HepG2 (cell line): ENCODE results near the gene ZNF853. TPM values are rescaled to one million over a fixed set of nuclear protein-coding genes. Genes with fewer than 3 reads are reported as not detected.

Experiments
- ATAC-seq: fragments of 200-7000 bp; cut with Tn5 transposase; 3 replicates; pipeline ENCODE4 v1.9.1; 2020; ENCODE audit warnings: mild to moderate bottlenecking, moderate library complexity
- BruUV-seq: library from RNA; stranded (reverse); fragments of 400-500 nt; replicated peaks from 2 replicates; lab custom pipeline; 2021; lab: Mats Ljungman, UMichigan
- CTCF ChIA-PET: fragments of 300-600 bp; formaldehyde crosslinking; extraction: SDS; loops from one replicate; lab custom pipeline; 2021; ENCODE audit warnings: low total read pairs, inconsistent platforms, low intra/inter-chr PET ratio; lab: Yijun Ruan, JAX
- POLR2A ChIA-PET: fragments of 350-600 bp; sonication (Branson Sonifier 250); formaldehyde crosslinking; loops from one replicate; lab custom pipeline; 2020; ENCODE audit warnings: antibody characterized with exemption, inconsistent platforms; lab: Yijun Ruan, JAX
- DNase-seq: peaks from one replicate; pipeline ENCODE4 v3.0.0-alpha.2; 2015; ENCODE audit warnings: low spot score
- FAIRE-seq: peaks from 3 replicates; lab custom pipeline; 2011; peaks lifted over from hg19 to GRCh38; lab: Jason Lieb, UNC
- H2AFZ ChIP-seq: one replicate; pipeline ENCODE4 v1.6.1; 2011; ENCODE audit warnings: low read length, inconsistent platforms
- H3K27ac ChIP-seq: fragments of 300-600 bp; 3 replicates; pipeline ENCODE4 v1.8.0; 2011; ENCODE audit warnings: mixed run types, mild to moderate bottlenecking, mixed read lengths, low read length, inconsistent platforms; ENCODE audit not compliant: insufficient read depth; ENCODE audit errors: extremely low read length
- H3K27me3 ChIP-seq, 2 experiments: fragments of 200-600 bp in 1 of 2; 2 replicates in 1 of 2; 3 replicates in 1 of 2; pipeline versions ENCODE4 v1.6.0 to v1.8.0; 2011; ENCODE audit warnings: low read length in 2 of 2, mild to moderate bottlenecking in 2 of 2, moderate library complexity in 2 of 2, inconsistent platforms in 1 of 2; ENCODE audit not compliant: insufficient read depth in 2 of 2, control insufficient read depth in 1 of 2
- H3K36me3 ChIP-seq, 2 experiments: fragments of 200-600 bp in 1 of 2; replicated peaks in 1 of 2; 2 replicates in 1 of 2; 3 replicates in 1 of 2; pipeline versions ENCODE4 v1.5.1 to v1.8.0; 2011; ENCODE audit warnings: low read length in 2 of 2, inconsistent platforms in 1 of 2; ENCODE audit not compliant: insufficient read depth in 2 of 2, control insufficient read depth in 1 of 2
- H3K4me1 ChIP-seq: 2 replicates; pipeline ENCODE4 v1.5.1; 2012; ENCODE audit warnings: low read length, inconsistent platforms; ENCODE audit not compliant: insufficient read depth
- H3K4me2 ChIP-seq: 2 replicates; pipeline ENCODE4 v1.6.0; 2011; ENCODE audit warnings: low read depth, low read length, inconsistent platforms
- H3K4me3 ChIP-seq, 3 experiments: fragments of 200-600 bp in 1 of 3; sonication (generic), shearing (Covaris generic) in 1 of 3; replicated peaks in 1 of 3; 2 replicates each; pipeline ENCODE4 v1.5.1; 2011 to 2016; ENCODE audit warnings: low read length in 3 of 3, inconsistent platforms in 2 of 3, low read depth in 2 of 3, mild to moderate bottlenecking in 2 of 3, control low read depth in 1 of 3, mixed read lengths in 1 of 3; ENCODE audit not compliant: insufficient read depth in 1 of 3
- H3K79me2 ChIP-seq: one replicate; pipeline ENCODE4 v1.6.1; 2011; ENCODE audit warnings: low read length, inconsistent platforms; ENCODE audit not compliant: insufficient read depth
- H3K9ac ChIP-seq: 2 replicates; pipeline ENCODE4 v1.6.0; 2011; ENCODE audit warnings: mild to moderate bottlenecking, low read depth, low read length, inconsistent platforms; ENCODE audit not compliant: insufficient read depth
- H3K9me3 ChIP-seq: 2 replicates; pipeline ENCODE4 v1.5.1; 2012; ENCODE audit warnings: mild to moderate bottlenecking, low read length
- H4K20me1 ChIP-seq: 2 replicates; pipeline ENCODE4 v1.6.0; 2011; ENCODE audit warnings: inconsistent platforms, mild to moderate bottlenecking, low read length, moderate library complexity; ENCODE audit not compliant: insufficient read depth
- CSRNP1 ChIP-seq: sonication (generic); formaldehyde crosslinking; IDR thresholded peaks from 2 replicates; pipeline ENCODE4 v1.8.1; 2023; ENCODE audit warnings: mild to moderate bottlenecking, missing genetic modification reagents
- HIC2 ChIP-seq: sonication (generic); formaldehyde crosslinking; IDR thresholded peaks from 2 replicates; pipeline ENCODE4 v1.9.0; 2022; ENCODE audit warnings: low read depth, missing genetic modification reagents
- HINFP ChIP-seq: sonication (generic); formaldehyde crosslinking; IDR thresholded peaks from 2 replicates; pipeline ENCODE4 v1.4.0; 2020; ENCODE audit warnings: low read depth, mild to moderate bottlenecking, missing genetic modification reagents
- IRF9 ChIP-seq: sonication (generic); formaldehyde crosslinking; IDR thresholded peaks from 2 replicates; pipeline ENCODE4 v1.8.0; 2022; ENCODE audit warnings: missing genetic modification reagents, mild to moderate bottlenecking, borderline replicate concordance
- SMYD3 ChIP-seq: sonication (generic); formaldehyde crosslinking; IDR thresholded peaks from 2 replicates; pipeline ENCODE4 v1.8.1; 2023; ENCODE audit warnings: mild to moderate bottlenecking, missing genetic modification reagents
- SP5 ChIP-seq: IDR thresholded peaks from 2 replicates; pipeline ENCODE4 v1.6.1; 2016; ENCODE audit warnings: low read depth, borderline replicate concordance
- TAF1 ChIP-seq: sonication (generic); formaldehyde crosslinking; IDR thresholded peaks from 2 replicates; pipeline ENCODE4 v1.4.0; 2020; ENCODE audit warnings: missing genetic modification reagents
- ZMYM2 ChIP-seq: sonication (generic); formaldehyde crosslinking; IDR thresholded peaks from 2 replicates; pipeline ENCODE4 v1.8.0; 2022; ENCODE audit warnings: mild to moderate bottlenecking, missing genetic modification reagents
- ZNF256 ChIP-seq: sonication (generic); formaldehyde crosslinking; conservative IDR thresholded peaks from 2 replicates; pipeline ENCODE4 v1.4.0; 2020; ENCODE audit warnings: missing genetic modification reagents
- WGBS: methylation state at CpG from one replicate; pipeline ENCODE4 v1.1.6; 2017; ENCODE audit warnings: low lambda C conversion rate; 5-methylcytosine and 5-hydroxymethylcytosine counted together
- in situ Hi-C: cut with HindIII; loops from 2 replicates; pipeline ENCODE4 v1.10.0; 2017; ENCODE audit warnings: low pct_unique_long_range_greater_than_20kb; ENCODE audit not compliant: extremely low pct_ligation_motif_present
- intact Hi-C: fragments of 100-400 bp; cut with micrococcal nuclease; formaldehyde crosslinking; loops from one replicate; pipeline ENCODE4 v1.10.0; 2022; ENCODE audit not compliant: unreplicated experiment
- polyA plus RNA-seq, 8 experiments: library from polyadenylated mRNA; depleted of rRNA in 3 of 8; stranded (reverse) in 7 of 8; unstranded in 1 of 8; fragments of >200 nt; fragmentation: Illumina TruSeq in 4 of 8; extraction: Trizol in 4 of 8; gene quantifications; 2 replicates each; pipeline versions ENCODE4 v1.2.1 to v1.2.3, GENCODE V29; 2011 to 2016; ENCODE audit warnings: low read depth in 4 of 8, missing spikeins in 1 of 8, mixed read lengths in 1 of 8; ENCODE audit not compliant: insufficient read depth in 1 of 8
- total RNA-seq, 5 experiments: library from RNA; depleted of rRNA; stranded (reverse); fragments of >200 nt; fragmentation: Illumina TruSeq; extraction: Trizol; gene quantifications; 2 replicates each; pipeline ENCODE4 v1.2.3, GENCODE V29; 2016; ENCODE audit warnings: low read depth in 1 of 5

Gene ZNF853
- total and polyA plus RNA-seq, 2 of the 13 experiments (the other 11 are each of a cell fraction or from before 2014, with no cell fraction given): 2.1 to 6.2 TPM

- no peak overlapping the region for H2AFZ ChIP-seq
- FAIRE-seq (no peak), DNase-seq (no peak), ATAC-seq (no peak)
- intact Hi-C loops (no loop called here), in situ Hi-C loops (no loop called here)
- ChIA-PET POLR2A (no interaction called here), CTCF (no interaction called here)
- no peak overlapping the region for H3K27ac ChIP-seq
- no peaks in the 10 kb centered on the region for H3K27me3 ChIP-seq
- H3K36me3 ChIP-seq: peaks cover 20 to 49% of the 10 kb centered on the region in 2 experiments; a peak in 4 of 5 replicates
- H3K79me2 ChIP-seq: no peaks in the 10 kb centered on the region
- no peak for TF ChIP-seq CSRNP1 (CRISPR knock-in tag)
- no peak for TF ChIP-seq IRF9 (CRISPR knock-in tag)
- TF ChIP-seq ZMYM2 (CRISPR knock-in tag): no peak
- TF ChIP-seq ZNF256 (CRISPR knock-in tag): no peak
- TF ChIP-seq HINFP: no peak
- no peak for TF ChIP-seq HIC2 (CRISPR knock-in tag)
- TF ChIP-seq SMYD3 (CRISPR knock-in tag): no peak
- TF ChIP-seq TAF1 (CRISPR knock-in tag): no peak
- TF ChIP-seq SP5: no peak
- H3K4me3 ChIP-seq: no peak overlapping the region
- no peak overlapping the region for H3K4me2 ChIP-seq
- no peaks in the 10 kb centered on the region for H4K20me1 ChIP-seq
- WGBS: 90% methylated on average over 2 of the region's 8 CpGs
- H3K9me3 ChIP-seq: no peaks in the 10 kb centered on the region
- no peak overlapping the region for H3K9ac ChIP-seq
- no TSS peak for BruUV-seq
- peaks cover 1% of the 10 kb centered on the region; the same call in 1 of the 2 replicates for H3K4me1 ChIP-seq
These were observed 31.1 kb downstream of the ZNF853 start for GRCh38 chr7:6646465-6646864.
